Activated CD8-positive, alpha-beta memory T cell treated with anti-CD3 and anti-CD28 coated beads, Interleukin-2, amount 50 U/mL, for 4 hours (primary cell): ENCODE measurements around the gene SPTBN4.
"Not testable (repeated sequence)": the region's sequence is repeated elsewhere in the genome, so short reads cannot be mapped to it uniquely, and the experiment has no call there.

Source experiments
- DNase-seq: peaks from one replicate; pipeline ENCODE4 v3.0.0-alpha.2; 2020

SPTBN4 gene

DNA sequence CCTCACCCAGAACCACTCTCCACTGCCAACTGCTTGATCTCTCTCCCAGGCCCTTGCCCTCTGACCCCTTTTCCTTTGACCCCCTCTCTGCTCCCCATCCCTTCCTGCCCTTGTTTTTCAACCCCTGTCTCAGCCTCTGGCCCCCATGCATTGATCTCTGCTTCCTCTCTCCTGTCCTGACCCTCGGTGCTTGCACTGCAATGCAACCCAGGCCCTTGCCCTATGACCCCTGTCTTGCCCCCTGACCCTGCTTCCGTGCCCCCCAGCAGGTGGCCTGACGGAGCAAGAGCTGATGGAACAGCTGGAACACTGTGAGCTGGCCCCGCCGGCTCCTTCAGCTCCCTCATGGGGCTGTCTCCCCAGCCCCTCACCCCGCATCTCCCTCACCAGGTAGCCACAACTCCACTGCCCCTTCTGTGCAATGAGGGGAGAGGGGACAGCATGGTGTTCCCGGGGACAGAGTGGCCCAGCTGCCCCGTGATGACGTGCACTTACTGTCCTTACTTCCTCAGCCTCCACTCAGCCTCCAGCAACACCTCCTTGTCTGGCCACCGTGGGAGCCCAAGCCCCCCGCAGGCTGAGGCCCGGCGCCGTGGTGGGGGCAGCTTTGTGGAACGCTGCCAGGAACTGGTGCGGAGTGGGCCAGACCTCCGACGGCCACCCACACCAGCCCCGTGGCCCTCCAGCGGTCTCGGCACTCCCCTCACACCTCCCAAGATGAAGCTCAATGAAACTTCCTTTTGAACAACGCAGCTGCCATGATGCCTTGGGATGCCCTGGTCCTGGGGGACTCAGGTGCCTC, 123.9 kb downstream of the SPTBN4 start:
- no peak for DNase-seq

DNA sequence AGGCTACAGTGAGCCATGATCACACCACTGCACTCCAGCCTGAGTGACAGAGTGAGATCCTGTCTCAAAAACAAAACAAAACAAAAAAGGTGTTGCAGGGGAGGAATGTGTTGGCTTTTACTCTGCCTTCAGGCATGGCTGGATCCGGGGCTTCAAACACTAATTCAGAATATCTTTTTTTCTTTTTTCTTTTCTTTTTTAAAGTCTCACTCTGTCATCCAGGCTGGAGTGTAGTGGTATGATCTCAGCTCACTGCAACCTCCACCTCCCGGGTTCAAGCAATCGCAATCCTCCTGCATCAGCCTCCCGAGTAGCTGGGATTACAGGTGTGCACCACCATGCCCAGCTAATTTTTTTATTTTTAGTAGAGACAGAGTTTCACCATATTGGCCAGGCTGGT, 124.9 kb downstream of the SPTBN4 start:
- DNase-seq: not testable (repeated sequence)

DNA sequence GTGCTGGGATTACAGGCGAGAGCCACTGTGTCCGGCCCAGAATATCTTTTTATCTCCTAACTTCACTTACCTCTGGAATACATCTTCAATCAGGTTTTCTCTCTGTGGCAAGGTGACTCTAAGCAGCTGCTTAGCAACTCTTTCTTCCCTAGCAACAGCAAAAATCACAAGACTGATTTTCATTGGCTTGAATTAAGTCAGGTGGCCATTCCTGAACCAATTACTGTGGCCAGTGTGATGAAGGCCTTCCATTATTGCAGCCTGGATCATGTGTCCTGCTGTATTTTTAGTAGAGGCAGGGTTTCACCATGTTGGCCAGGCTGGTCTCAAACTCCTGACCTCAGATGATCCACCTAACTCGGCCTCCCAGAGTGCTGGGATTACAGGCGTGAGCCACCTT, 125.4 kb downstream of the SPTBN4 start:
- no peak for DNase-seq

DNA sequence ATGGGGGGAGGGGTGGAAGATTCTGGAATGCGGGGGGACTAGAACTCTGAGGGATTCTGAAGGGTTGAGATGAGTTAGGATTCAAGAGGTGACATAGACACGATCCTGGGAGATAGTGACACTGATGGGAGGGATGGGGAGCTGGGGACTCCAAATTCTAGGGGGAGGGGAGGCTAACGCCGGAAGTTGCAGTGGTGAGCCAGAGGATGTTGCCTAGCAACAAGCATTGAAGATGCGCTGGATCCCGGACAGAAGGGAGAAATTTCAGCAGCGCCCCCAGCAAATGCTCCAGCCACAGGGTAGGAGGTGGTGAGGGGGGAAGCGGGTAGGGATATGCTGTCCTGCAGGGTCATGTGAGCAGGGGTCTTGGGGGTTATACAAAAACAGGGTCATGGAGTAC, 127.5 kb downstream of the SPTBN4 start:
- no peak for DNase-seq

DNA sequence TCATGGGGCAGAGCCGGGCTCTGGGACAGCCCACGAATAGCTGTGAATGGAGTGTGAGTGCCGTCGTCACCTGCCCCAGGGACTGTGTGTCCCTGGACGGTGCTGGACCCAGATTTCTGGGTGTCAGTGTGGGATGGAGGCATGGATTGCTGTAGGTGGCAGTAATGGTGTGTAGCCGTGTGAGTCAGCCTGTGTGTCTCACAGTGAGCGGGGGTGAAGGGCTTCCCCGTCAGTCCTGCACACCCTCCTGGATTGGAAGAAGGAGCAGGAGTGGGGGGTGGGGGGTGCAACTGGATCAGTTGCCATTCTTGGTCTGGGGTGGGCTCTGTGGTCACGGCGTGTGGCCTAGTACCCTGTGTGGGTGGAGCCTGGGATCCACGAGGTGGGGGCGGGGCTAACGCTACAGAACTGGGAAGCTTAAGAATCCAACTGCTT, 127.9 kb downstream of the SPTBN4 start:
- DNase-seq: no peak

DNA sequence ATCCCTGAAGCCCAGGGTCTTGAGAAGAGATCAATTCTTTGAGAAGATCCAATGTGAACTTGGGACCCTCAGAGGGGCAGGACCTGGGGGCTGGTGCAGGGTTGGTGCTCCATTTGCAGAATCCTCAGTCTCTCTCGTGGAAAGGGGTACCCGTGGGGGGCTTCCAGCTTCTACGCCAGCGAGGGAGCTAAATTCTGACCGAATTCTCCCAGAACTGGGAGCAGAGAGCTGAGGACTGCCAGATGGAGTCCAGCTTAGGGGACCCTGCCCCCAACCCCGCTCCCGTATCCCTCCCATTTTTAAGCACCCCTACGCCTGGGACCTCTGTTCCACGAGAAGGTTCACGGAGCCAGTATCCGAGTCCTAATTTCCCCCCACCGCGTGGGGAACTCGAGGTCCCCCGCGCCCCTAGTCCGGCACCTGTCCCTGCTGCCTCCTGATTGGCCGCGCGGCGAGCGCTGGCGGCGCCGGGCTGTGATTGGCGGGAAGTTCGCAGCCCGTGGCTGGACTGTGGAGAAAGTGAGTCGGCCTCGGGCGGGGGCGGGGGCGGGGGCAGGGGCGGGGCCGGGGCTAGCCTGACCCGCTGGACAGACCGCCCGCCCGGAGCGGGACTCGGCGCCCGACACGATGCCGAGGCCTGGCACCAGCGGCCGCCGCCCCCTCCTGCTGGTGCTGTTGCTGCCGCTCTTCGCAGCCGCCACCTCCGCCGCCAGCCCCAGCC, 130.0 kb downstream of the SPTBN4 start:
- DNase-seq: no peak

DNA sequence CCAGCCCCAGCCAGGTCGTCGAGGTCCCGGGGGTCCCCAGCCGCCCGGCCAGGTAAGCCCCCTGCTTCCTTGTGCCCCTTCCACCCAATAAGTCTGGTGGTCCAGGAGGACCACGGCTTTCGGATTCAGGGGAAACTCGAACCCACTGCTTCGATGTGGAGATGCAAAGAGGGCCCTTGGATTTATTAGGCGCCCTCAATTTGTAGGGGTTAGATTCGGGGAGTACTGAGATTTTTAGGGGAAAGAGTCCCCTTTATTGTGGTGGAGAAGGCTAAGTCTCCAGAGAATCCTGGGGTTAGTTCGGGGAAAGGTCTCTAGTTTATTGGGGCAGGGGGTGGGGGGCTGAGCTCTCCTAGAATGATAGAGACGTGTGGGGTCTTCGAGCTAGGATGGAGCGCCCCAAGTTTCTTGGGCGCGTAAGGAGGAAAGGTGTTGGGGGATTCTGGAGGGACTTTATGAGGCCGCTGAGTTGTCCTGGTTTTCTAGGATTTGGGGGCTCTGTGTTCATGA, 130.6 kb downstream of the SPTBN4 start:
- DNase-seq: no peak

DNA sequence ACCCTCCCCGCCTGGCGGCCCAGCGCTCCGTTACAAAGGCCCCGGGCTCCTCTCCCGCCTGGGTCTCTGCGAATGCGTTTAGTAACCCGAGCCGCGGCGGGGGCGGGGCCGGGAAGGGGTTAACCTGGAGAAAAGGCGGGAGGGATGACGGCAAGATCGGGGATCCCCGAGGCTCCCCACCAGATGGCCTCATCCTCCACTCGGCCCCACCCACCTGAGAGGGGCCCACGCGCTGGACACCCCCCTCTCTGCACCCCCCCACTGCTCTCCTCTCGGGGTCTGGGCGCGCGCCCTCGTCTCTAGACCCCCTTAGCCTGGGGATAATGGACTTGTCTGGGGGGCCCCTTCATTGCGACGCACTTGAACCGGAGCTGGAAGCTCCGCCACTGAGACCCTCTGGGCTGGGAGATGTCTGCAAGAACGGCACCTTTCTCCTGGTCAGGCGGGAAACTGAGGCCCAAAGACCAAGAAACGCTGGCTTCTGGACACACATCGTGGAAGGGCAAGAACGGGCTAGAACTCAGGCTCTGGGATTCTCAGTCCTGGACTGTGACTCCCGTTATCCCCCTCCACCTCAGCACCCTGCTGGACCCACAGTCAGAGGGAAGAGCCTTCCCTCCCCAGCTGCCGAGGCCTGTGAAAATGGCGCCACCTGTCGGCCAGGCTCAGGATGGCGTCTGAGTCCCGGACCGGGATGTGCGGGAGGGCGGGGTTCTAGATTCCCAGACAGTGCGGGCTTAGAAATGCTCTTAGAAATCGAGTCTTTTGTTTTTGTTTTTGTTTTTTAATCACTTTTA, 131.5 kb downstream of the SPTBN4 start:
- peak; percentile 83 for DNase-seq

DNA sequence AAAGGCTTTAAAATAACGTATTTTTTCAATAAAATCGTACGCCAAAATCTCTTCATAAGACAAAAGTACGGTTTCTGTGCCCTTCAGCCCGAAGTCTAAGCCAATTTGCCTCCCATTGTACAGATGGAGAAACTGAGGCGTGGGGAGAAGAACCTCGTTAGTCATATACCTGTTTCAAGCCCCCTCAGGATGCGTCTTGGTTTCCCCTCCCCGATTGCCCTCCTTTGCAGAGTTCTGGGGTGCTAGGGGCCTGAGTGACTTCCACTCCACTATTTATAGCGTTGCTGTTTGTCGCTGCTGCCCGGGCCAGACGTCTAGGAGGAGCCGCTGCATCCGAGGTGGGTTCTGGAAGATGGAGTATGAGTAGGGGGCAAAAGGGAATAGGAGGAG, 132.1 kb downstream of the SPTBN4 start:
- no peak for DNase-seq

DNA sequence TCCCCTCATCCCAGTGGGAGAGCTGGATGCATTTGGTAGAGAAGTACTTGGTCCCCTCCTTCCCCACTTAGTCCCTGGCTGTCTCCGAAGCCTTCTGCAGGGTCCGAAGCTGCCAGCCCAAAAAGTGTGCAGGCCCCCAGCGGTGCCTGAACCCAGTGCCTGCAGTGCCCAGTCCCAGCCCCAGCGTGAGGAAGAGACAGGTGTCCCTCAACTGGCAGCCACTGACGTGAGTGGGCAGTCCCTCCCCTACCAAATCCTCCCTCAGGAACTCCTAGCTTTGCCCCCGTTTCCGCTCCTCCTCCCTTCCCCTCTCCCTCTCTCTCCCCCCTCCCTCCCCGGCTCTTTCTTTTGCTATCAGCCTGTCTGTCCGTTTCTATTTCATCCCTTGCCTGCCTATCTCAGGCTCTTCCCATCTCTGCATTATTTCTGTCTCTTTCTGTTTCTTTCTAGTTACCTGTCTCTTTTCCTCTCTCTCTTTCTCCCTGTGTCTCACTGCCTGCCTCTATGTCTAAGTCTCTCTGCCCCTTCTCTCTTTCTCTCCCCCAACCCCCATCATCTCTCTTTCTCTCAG, 132.6 kb downstream of the SPTBN4 start:
- DNase-seq: no peak

DNA sequence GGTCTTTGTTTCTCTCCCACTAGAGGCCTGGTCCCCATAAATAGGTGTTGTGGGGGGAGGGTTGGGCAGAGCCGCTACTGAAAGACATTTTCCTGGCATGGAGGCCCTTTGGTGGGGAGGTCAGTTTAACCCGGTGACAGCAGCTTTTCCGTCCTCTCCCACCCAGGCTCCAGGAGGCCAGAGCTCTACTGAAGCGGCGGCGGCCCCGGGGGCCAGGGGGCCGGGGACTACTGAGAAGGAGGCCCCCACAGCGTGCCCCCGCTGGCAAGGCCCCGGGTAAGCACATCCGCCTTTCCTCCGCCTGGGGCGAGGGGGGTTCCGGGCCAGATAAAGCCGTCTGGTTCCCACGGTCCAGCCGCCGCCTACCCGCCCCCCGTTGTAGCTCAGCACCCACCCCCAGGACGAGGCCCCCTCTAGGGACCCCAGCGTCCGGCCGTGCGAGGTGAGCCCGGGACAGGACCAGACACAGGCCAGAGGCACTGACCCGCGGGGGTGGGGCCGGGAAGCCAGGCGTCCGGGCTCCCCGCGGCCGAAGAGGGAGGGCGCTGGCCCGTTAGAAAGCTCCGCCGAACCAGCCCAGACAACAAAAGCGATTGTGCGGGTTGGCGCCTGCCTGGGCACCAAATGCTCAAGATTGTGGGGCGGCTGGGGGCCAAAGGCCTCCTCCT, 133.2 kb downstream of the SPTBN4 start:
- no peak for DNase-seq

DNA sequence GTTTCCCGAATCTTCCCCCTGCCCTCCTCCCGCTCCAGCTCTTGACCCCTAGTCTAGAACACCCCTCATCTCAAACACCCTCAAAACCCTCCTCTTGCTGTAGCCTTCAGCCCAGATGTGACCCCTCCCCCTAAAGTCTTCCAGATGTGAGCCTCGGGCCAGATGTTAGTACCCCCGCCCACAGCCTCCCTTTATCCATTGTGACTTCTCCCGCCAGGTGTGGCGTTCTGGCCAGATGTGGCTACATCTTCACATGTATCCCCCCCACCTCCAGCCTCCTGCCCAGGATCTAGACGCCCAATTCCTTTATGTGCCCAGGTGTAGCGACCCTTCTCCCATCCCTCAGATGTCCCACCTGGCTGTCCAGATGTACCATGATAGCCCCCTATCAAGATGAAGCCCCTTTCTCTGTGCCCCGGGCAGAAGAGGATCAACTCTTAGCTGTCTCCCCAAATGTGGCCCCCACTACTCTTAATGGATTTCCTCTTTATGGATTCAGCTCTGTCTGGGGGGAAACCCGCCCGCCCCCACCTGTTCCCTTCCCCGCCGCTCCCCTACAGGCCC, 133.9 kb downstream of the SPTBN4 start:
- no peak for DNase-seq

DNA sequence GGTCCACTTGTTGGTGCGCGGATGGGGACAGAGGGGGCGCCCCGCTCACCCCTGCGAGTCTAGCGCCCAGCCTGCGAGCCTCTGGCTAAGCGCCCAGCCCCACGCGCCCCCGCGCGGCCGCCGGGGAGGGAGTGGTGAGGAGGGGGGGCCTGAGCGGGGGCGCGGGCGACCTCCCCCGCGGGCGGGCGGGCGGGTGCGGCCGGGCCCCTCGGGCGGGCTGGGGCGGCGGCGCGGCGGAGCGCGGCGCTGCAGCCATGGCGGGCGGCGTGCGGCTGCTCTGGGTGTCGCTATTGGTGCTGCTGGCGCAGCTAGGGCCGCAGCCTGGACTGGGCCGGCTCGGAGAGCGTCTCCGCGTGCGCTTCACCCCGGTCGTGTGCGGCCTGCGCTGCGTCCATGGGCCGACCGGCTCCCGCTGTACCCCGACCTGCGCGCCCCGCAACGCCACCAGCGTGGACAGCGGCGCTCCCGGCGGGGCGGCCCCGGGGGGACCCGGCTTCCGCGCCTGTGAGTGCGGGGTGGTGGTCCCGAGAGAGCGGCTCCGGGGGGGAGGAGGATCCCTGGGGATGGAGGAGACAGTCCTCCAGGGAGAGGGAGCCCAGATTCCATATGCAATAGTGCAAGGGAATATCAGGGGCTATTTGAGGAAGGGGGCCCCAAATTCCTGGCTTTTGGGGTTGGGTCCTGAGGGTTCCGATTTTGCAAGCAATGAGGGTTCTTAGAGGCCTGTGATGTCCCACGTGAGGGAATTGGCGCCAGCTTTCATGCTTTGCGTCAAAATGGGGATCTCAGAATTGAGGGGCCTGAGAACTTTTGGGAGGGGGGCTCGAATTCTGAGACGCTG, 134.6 kb downstream of the SPTBN4 start, which contains the start of gene LTBP4:
LTBP4 (plus strand) TSS at position 236 of the 841 bp plus-strand sequence; CDS start at position 255, 19 bp downstream.
- DNase-seq: peak; percentile 54

DNA sequence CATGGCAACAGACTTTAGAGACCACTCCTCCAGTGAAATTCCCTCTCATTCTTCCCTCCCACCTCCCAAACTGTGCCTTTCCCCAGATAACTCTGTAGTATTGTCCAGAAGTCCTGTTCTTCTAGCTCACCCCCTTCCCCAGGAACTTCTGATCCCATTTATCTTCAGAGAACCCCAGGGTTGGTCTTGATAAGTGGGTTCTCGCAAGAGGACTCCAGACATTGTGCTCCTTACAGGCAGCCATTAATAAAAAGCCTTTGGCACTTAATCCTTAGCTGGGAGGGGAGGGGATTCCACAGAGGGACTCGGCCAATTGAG, 136.2 kb downstream of the SPTBN4 start:
- no peak for DNase-seq

DNA sequence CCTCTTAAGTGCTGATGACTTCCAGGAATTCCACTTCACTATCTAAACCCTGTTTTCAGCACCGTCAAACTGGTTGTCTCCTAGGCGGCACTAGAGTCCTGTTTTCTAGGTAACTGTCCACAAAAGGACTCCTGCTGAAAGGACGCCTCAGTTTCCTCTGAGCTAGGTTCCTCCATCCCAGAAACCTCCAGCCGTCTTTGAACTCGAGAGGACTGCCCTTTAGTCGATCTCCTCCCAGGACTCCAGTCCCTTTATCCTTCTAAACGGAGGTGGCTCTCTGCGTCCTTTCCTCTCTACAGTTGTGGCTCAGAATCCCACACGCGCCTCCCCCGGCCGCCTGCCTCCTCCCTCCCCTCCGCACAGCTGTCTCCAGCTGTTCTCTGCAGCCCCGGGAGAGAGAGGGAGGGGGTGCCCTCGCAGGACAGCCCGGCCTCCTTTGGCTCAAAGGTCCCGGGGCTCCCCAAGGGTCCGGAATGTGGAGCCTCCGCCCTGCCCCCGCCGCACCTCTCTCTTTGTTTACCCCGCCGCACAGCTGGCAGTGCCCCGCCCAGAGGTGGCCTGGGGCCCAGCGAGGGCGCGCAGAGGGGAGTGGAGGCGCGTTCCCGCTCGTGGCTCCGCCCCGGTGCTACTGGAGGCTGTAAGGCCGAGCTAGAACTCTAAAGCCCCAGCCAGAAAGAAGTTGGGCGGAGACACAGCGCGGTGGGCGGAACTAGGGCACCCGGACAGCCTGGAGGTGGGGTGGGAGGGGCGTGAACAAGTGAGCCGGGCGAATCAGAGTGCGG, 136.8 kb downstream of the SPTBN4 start:
- peak; percentile 94 for DNase-seq

DNA sequence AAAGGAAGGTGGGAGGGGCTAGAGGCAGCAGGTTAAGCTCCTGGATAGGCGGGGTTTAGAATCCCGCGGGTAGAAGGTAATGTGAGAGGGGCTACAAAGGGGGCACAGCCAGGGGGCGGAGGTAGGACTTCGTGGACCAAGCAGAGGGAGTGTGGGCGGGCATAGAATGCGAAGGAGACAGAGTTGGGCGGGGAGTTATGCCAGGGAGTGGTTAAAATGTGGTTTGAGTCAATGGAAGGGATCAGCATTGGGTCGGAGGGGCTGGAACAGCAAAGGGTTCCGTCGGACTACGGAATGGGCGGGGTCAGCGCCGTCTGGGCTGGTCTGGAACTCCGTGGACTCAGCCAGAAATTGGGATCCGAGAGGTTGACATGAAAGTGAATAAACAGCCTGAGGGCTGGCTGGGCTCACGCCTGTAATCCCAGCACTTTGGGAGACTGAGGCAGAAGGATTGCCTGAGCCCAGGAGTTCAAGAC, 137.4 kb downstream of the SPTBN4 start:
- no peak for DNase-seq

DNA sequence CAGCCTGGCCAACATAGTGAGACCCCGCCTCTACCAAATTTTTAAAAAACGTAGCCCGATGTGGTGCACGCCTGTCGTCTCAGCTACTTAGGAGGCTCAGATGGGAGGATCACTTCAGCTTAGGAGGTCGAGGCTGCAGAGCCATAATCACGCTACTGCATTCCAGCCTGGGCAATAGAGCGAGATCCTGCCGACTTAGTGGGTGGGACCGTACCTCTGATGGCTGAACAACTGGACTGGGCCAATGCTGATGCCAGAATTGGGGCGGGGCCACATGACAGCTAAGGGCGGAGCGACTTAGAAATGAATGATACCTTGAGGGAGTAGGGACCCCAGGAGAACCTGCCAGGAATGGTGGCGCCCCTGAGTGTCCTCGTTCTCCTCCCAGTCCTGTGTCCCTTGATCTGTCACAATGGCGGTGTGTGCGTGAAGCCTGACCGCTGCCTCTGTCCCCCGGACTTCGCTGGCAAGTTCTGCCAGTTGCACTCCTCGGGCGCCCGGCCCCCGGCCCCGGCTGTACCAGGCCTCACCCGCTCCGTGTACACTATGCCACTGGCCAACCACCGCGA, 137.9 kb downstream of the SPTBN4 start:
- DNase-seq: no peak

DNA sequence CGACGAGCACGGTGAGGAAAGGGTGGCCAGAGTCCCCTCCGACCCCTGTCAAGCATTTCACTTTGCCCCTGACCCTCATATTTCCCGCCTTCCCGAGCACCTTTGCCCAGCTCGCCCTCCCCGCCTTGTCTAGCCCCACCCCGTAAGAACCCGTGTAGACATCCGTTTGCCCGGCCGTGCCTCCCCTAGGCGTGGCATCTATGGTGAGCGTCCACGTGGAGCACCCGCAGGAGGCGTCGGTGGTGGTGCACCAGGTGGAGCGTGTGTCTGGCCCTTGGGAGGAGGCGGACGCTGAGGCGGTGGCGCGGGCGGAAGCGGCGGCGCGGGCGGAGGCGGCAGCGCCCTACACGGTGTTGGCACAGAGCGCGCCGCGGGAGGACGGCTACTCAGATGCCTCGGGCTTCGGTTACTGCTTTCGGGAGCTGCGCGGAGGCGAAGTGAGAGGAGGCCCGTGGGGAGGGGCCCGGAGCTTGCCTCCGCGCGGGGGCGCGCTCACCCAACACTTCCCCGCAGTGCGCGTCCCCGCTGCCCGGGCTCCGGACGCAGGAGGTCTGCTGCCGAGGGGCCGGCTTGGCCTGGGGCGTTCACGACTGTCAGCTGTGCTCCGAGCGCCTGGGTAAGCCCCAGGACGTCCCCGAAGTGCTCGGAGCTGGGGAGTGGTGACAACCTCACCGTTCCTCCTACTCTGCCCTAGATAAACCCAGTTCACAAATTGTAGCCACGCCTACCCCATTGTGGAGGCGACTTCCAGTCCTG, 138.6 kb downstream of the SPTBN4 start:
- DNase-seq: peak; percentile 78
